Esophagus mucosa (tissue), 1 donor: Measurements from ENCODE around the gene CTXN1. TPM values are rescaled to one million over a fixed set of nuclear protein-coding genes. Genes with fewer than 3 reads are reported as not detected.

Source experiments
- total RNA-seq: library from RNA; stranded (reverse); gene quantifications from one replicate; pipeline ENCODE4 v1.2.4, GENCODE V29; 2023
- donor health status: DM: yes; HTN: yes; CAD: no.

The CTXN1 gene
- total RNA-seq, 1 donor from 2014 or later, result not detected

Other genes with a start within 250 kb of the CTXN1 start
- 0.24 TPM for gene MCEMP1, start 249.0 kb downstream of the CTXN1 start, total RNA-seq
- 127 TPM for gene TRAPPC5, start 245.3 kb downstream of the CTXN1 start, total RNA-seq
- 0.20 TPM for gene FCER2, start 224.0 kb downstream of the CTXN1 start, total RNA-seq
- not detected for gene CLEC4G, start 194.0 kb downstream of the CTXN1 start, total RNA-seq
- gene CD209, start 178.6 kb downstream of the CTXN1 start, total RNA-seq, result 0.32 TPM
- not detected for gene CLEC4M, start 162.9 kb downstream of the CTXN1 start, total RNA-seq
- gene EVI5L, start 95.9 kb downstream of the CTXN1 start, total RNA-seq, result 9.6 TPM
- gene PRR36, start 51.7 kb downstream of the CTXN1 start, total RNA-seq, result 0.04 TPM
- 11.6 TPM for gene LRRC8E, start 37.6 kb downstream of the CTXN1 start, total RNA-seq
- 15.4 TPM for gene MAP2K7, start 22.3 kb downstream of the CTXN1 start, total RNA-seq
- gene TGFBR3L, start 11.3 kb downstream of the CTXN1 start, total RNA-seq, result 0.72 TPM
- gene SNAPC2, start 5.8 kb downstream of the CTXN1 start, total RNA-seq, result 7.9 TPM
- 43.8 TPM for gene TIMM44, start 17.5 kb upstream of the CTXN1 start, total RNA-seq
- 48.7 TPM for gene ELAVL1, start 79.5 kb upstream of the CTXN1 start, total RNA-seq
- not detected for gene CCL25, start 126.6 kb upstream of the CTXN1 start, total RNA-seq
- 0.16 TPM for gene FBN3, start 223.5 kb upstream of the CTXN1 start, total RNA-seq